ENCODE data around the gene VILL. TPM values are rescaled to one million over a fixed set of nuclear protein-coding genes. Genes with fewer than 3 reads are reported as not detected.

Gene VILL
- total and polyA plus RNA-seq, 10 of the 15 experiments (the other 5 are each of a cell fraction or from before 2014, with no cell fraction given) = 0.15 to 5.4 (median 2.1) TPM; not detected in 1

- intact Hi-C loops (cut with micrococcal nuclease; ENCODE audit: unreplicated experiment) (no loop called here), in situ Hi-C loops (cut with MboI) (no loop called here)
- H3K4me1 ChIP-seq (ENCODE audit: control insufficient read depth, insufficient read depth, low read length) = no peaks in the 10 kb centered on the region; the same call in 1 of the 2 replicates
- H2AFZ ChIP-seq (ENCODE audit: control insufficient read depth, low read depth, low read length) = no peak overlapping the region
- 71% methylated on average over 16 of the region's 16 CpGs for WGBS (ENCODE audit: insufficient coverage, insufficient replicate concordance, low lambda C conversion rate, missing lambda C conversion rate)
- DNase-seq (ENCODE audit: low read depth, low spot score) (no peak), FAIRE-seq (no peak), ATAC-seq (no peak)
- no peak overlapping the region for H3K4me2 ChIP-seq (ENCODE audit: control insufficient read depth, insufficient read depth)
- no peaks in the 10 kb centered on the region for H4K20me1 ChIP-seq (ENCODE audit: control insufficient read depth, insufficient read depth)
- no peaks in the 10 kb centered on the region; a peak in 2 of 4 replicates for H3K36me3 ChIP-seq (ENCODE audit: control insufficient read depth in 2 of 2, insufficient read depth in 2 of 2, low read length in 1 of 2)
- H3K9me3 ChIP-seq (replicated peaks; ENCODE audit: control insufficient read depth, insufficient read depth, low read length) = no peaks in the 10 kb centered on the region
- no peak overlapping the region for H3K9ac ChIP-seq (ENCODE audit: control insufficient read depth, insufficient read depth, low read length)
- no TSS peak for BruUV-seq (replicated peaks)
- no peaks in the 10 kb centered on the region for H3K79me2 ChIP-seq (ENCODE audit: control insufficient read depth, insufficient read depth, low read length)
- CTCF ChIA-PET = interaction anchor here (0.6 to 1.2 kb wide), 3 partner anchors 11 to 1133 kb away, joined by 3 read pairs; no protein-coding TSS in a partner anchor
- no peak overlapping the region for H3K4me3 ChIP-seq
- RAD21 ChIA-PET (ENCODE audit: unreplicated experiment) = no interaction called here
- no peaks in the 10 kb centered on the region for H3K27me3 ChIP-seq (replicated peaks in 1 of 2; ENCODE audit: control insufficient read depth in 2 of 2, insufficient read depth in 2 of 2, low read length in 1 of 2)
- H3K27ac ChIP-seq (ENCODE audit: control insufficient read depth, insufficient read depth) = no peak overlapping the region
- SMC1A ChIA-PET (ENCODE audit: uncharacterized antibody, unreplicated experiment) = no interaction called here
- POLR2A ChIA-PET = no interaction called here
- TF ChIP-seq STAT1 (conservative IDR thresholded peaks at IDR 0.05) (no peak), PRDM15 (CRISPR knock-in tag; IDR thresholded peaks at IDR 0.05) (no peak), HDAC6 (IDR thresholded peaks at IDR 0.05; ENCODE audit: unreplicated experiment) (no peak), KLF5 (IDR thresholded peaks at IDR 0.05; ENCODE audit: partially characterized antibody) (no peak), MEF2A (IDR thresholded peaks at IDR 0.05; ENCODE audit: insufficient read depth, low read depth, low read length) (no peak), BACH1 (IDR thresholded peaks at IDR 0.05; ENCODE audit: borderline replicate concordance) (no peak), SMAD1 (IDR thresholded peaks at IDR 0.05; ENCODE audit: low read depth, partially characterized antibody) (no peak), GABPA (IDR thresholded peaks at IDR 0.05; ENCODE audit: low read depth) (no peak), POLR2A (IDR thresholded peaks at IDR 0.05; ENCODE audit: low read depth, low read length) (no peak), POLR2AphosphoS5 (IDR thresholded peaks at IDR 0.05; ENCODE audit: low read length) (no peak), ELK1 (IDR thresholded peaks at IDR 0.05; ENCODE audit: low read depth, low read length) (no peak), MTA3 (IDR thresholded peaks at IDR 0.05; ENCODE audit: borderline replicate concordance, low read length) (no peak), MLLT1 (IDR thresholded peaks at IDR 0.05) (no peak), SMARCA5 (IDR thresholded peaks at IDR 0.05) (no peak), TCF12 (IDR thresholded peaks at IDR 0.05; ENCODE audit: low read depth, low read length) (no peak), PBX3 (IDR thresholded peaks at IDR 0.05; ENCODE audit: insufficient replicate concordance, low read depth, low read length) (no peak)
Observed at GRCh38 chr3:38008971-38009580, 18.5 kb downstream of the VILL start.
